ENCODE data around the gene ARMC3.
"Not testable (repeated sequence)": the region's sequence is repeated elsewhere in the genome, so short reads cannot be mapped to it uniquely, and the experiment has no call there.

The ARMC3 gene

DNA sequence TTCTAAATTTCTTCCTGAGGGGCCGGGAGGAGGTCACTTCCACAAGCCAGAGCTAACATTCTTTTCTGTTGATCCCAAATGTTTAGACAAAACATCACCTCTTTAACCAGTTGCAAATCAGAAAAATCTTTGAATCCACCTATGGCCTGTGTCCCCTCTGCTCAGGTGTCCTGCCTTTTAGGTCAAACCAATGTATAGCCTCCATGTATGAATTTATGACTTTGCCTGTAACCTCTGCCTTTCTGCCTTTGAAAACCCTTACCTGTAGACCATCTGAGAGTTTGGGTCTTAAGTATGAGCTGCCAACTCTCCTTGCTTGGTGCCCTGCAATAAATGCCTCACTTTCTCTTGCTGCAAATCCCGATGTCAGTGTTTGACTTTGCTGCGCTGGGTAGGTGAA, 123.4 kb downstream of the ARMC3 start:
- DNase-seq (ENCODE audit: low read depth) = no peak

DNA sequence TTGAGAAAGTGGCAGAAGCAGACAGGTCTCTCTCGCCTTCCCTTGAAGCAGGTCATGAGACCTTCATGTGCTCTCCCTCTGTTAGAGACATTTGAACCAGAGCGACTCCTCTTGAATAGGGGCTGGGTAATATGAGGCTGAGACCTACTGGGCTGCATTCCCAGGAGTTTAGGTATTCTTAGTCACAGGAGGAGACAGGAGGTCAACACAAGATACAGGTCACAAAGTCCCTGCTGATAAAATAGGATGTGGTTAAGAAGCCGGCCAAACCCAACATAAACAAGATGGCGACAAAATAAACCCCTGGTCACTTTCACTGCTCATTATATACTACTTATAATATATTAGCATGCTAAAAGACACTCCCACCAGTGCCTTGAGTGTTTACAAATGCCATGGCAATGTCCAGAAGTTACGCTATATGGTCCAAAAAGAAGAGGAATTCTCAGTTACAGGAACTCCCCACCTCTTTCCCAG, 124.0 kb downstream of the ARMC3 start:
- no peak for DNase-seq (ENCODE audit: low read depth)

DNA sequence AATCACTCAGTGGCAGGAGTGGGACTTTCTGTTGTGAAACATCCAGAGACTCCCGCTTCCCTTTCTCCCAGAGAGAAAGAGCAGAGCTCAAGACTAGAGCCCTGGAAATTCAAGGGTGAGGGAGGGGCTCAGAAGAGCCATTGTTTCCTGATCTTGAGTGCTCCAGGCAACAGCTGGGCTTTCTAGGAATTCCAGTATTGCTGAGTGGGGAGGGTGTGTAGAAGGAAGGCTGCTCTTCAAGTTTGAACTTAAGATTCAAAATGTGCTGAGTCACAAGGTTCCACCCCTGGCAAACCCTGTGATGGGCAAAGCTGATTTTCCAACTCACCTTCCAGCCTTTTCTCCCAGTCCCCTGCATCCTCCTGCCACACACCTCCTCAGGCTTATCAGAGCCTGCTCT, 125.2 kb downstream of the ARMC3 start:
- no peak for DNase-seq (ENCODE audit: low read depth)

DNA sequence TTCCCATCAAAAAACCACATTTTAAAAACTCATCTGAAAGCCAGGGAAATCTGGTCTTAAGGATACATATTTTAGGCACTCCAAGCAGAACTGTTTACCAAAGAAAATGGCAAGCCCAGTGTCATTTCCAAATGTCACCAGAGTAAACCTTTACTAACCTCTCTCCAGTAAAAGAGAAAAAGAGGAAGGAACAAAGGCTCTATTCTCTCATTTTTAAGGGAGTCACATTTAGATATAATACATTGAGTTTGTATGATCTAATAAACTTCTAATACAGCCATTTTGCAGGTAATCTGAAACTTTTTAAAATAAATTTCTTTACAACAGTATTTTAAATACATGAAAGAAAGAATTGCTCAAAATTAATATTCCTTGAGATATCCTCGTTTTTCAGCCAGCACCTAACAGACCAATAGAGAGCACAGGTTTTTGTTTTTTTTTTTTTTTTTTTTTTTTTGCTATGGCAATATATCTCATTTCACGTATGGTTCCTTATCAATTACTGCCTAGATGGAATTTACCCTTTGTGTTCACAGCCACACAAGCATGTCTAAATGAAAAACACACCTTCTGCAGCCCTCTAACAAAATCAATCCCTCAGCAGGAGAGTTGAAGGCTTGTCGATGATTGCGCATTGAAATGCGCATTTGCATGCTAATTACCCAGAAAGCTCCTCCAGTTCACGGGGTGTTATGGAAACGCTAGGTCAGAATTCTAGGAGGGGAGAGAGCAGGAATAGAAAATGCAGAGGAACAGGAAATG, 127.8 kb downstream of the ARMC3 start:
- no peak for DNase-seq (ENCODE audit: low read depth)

DNA sequence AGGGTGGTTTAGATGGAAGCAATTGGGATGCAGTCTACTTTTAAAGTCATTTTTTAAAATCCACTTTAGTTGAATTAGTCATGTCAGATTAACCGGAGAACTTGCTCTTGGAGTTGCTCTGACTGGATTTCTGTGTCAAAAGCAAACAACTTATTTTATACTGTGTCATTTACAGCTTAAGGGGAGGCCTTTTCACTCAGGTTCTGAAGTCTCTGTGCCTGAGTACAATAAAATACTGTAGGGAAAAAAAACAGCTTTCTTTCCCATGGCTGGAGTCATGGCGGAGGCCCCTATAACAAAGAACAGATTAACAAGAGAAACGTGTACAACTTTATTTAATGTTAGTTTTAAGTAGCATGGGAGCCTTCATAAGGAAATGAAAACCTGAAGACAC, 128.3 kb downstream of the ARMC3 start:
- DNase-seq (ENCODE audit: low read depth) = no peak

DNA sequence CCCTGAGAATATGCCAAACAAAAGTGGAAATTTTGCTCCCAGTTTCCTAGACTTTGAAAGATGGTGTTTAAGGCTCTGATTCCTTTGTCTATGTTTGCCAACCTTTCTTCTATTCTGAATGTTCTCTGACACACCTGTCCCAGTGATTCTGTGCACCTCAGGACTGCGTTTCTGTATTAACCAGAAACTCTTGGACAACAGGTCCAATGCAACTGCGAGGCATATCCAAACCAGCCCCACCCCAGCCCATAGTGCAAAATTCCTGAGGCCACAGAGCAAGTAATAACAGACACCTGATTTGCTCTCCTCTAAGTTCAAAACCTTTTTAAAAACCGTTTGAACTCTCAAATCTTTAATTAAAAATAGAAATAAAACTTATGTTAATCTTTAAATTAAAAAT, 130.5 kb downstream of the ARMC3 start:
- no peak for DNase-seq (ENCODE audit: low read depth)

DNA sequence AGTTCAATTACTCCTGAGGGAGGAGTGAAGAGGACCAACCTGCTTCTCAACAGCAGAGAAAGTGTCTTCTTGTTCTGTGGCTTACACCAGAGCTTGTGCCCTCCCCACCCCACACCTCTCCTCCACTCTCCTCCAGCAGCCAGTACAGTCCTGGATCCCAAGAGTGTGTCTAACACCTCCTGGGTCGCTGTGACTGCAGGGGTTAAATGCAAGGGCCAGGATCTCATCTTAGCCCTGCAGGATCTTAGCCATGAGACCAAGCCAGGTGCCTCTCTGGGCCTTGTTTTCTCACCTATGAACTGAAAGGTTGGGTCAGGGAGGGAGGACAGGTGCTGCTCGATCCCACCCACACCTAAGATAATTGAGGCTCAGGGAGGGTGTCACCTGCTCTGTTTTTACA, 133.1 kb downstream of the ARMC3 start:
- DNase-seq (ENCODE audit: low read depth) = no peak

DNA sequence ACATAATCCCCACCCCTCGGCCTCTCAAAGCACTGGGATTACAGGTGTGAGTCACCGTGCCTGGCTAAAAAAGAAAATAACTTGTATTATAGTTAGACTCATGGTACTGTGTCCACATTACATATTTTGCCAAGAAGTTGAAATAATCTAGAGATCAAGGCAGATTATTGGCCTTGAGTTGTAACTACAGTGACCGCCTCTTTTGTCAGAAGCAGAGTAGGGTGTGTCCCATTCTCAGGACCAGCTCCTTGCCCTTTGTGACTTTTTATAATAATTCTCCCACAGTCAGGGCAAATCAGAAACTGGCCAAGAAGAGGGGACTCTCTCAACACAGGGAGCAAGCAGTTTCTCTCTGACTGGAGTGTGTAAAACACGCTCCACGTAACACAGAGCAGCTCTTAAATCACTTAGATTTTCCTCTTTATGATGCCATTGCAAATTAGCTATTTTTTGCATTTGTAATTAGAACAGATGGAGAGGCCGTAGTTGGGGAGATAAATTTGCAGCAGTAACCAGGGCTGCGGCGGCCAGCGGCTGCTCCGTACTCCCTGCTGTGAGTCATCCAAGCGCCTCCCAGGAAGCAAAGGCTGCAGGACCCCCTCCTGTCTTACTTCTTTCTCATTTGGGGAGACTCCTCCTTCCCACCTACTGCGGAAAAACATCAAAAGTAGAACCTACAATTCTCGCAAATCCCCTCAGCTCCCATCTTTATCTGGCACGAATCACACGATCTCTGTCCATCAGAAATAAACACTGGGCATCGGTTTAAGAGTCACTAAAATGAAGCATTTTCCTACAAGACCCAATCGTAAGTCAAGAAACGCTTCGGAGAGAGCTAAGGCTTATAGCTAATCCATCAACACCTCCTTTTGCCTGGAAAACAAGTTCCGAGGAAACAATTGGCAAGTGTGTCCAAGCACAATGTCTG, 135.5 kb downstream of the ARMC3 start:
- no peak for DNase-seq (ENCODE audit: low read depth)

DNA sequence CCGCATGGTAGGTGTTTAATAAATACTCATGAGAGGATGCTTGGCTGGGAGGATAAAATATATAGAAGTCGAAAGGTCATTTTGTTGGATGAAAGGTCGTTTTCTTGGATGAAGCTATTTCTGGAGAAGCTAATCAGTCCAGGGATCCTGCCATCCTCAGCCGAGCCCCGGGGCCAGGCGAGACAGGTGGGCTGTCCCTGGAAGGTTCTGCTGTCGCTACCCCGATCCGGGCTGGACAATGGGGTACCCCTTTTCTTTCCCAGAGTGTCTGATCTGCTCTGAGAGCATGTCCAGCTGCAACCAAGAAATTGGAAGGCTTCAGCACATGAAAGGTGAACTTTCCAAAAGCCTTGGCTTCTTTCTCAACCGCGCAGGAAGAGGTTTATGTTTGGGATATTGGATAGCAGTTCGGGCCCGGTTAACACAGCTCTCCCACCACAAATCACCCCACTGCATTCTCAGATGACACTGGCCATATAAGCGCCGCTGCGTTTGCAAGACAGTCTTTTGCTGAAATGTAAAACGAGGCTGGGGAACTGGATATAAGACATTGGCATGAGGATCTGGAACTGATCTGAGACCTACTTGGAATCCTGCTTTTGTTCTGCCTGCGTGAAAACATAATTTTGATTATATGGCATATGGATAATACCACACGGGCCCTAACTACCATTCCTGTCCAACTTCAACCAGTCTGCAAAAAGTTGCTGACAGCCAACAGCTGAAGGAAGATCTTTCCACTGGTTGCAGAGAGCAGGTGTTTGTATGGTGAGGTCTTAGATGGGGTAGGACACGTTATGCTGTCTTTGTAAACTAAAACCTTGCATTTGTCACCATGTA, 136.3 kb downstream of the ARMC3 start:
- DNase-seq (ENCODE audit: low read depth) = no peak

DNA sequence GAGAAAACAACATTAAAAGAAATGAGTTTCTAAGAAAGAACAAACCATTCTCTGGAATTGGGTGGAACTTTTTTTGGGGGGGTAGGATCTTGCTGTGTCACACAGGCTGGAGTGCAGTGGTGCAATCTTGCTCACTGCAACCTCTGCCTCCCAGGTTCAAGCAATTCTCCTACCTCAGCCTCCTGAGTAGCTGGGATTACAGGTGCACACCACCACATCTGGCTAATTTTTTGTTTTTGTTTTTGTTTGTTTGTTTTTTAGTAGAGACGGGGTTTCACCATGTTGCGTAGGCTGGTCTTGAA, 136.9 kb downstream of the ARMC3 start:
- DNase-seq (ENCODE audit: low read depth) = not testable (repeated sequence)

DNA sequence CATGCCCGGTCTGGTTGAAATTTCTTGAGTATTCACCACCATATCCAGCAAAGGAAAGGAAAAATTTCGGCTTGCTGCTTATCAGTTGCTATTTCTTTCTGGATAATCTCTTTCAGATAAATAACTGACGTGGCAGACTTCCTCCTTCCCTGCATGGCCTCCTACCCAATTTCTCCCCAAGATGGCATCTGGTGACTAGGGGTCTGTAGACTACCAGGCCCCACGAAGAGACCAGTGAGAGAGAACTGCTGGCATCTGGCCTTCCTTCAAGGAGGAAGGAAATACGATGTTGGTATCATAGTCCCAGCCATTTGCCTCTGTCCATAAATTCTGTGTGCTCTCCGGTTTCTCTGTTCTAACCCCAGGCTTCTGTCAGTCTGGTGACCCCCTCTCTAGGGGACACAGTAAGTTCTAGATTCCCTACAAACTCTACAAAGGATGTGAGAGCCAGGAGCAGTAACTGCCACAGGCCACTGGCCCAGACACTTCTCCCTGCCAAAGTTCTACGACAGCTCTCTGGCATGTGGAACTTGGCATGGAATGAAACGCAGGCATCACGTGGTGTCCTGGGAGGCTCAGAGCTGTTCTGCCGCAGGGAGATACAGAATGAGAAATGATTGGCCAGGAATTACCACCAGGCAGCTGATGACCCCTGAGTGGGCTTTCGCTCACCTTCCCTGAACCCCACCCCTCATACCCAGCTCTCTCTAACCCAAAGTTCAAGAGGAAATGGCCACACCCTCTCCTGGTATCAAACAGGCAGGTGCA, 137.5 kb downstream of the ARMC3 start:
- no peak for DNase-seq (ENCODE audit: low read depth)

DNA sequence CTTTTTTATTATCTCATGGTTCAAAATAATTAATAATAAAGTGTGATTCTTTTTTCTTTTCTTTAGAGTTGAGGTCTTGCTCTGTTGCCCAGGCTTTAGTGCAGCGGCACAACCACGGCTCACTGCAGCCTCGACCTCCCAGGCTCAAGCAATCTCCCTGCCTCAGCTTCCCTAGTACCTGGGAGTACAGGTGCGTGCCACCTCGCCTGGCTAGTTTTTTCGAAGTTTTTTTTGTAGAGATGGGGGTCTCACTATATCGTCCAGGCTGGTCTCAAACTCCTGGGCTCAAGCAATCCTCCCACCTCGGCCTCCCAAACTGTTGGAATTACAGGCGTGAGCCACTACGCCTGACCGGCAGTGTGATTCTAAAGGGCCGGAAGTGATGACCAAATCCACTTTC, 139.5 kb downstream of the ARMC3 start:
- no peak for DNase-seq (ENCODE audit: low read depth)

DNA sequence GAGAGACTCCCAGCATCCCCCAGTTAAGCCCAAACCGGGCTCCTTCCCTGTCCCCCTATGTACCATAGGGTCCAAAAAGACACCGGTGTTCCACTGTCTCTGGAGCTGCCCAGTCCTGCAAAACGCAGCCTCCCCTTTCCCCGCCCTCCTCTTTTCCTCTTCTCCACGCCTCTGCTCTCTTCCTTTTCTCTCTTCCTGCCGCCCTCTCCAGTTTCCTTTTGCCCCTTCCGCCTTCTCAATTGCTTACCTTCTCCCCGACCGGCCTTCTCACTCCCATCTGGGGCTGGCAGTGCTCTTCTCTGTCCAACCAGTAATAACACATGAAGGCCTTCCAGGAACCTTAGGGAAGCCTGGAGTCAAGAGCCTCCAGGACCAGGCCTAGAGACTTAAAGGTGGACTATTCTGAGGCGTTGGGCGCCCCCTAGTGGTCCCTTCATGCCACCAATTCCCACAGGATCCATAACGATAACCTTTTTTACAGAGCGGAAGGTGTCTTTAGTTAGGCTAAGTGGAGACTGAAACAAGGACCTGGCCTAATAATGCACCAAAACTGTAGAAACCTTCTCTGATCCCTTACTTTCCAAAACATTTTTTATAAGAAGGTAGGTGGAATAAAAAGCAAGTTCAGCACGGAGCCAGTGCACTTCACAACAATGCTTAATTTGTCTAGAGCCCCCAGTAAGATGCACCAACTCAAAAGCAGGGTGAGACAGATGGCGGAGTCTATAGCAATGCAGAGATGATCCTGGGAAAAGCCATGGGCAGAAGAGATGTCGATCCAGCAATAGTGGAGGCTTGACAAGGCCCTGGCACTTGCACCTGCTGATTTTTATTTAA, 140.3 kb downstream of the ARMC3 start:
- peak; percentile 32 for DNase-seq (ENCODE audit: low read depth)

DNA sequence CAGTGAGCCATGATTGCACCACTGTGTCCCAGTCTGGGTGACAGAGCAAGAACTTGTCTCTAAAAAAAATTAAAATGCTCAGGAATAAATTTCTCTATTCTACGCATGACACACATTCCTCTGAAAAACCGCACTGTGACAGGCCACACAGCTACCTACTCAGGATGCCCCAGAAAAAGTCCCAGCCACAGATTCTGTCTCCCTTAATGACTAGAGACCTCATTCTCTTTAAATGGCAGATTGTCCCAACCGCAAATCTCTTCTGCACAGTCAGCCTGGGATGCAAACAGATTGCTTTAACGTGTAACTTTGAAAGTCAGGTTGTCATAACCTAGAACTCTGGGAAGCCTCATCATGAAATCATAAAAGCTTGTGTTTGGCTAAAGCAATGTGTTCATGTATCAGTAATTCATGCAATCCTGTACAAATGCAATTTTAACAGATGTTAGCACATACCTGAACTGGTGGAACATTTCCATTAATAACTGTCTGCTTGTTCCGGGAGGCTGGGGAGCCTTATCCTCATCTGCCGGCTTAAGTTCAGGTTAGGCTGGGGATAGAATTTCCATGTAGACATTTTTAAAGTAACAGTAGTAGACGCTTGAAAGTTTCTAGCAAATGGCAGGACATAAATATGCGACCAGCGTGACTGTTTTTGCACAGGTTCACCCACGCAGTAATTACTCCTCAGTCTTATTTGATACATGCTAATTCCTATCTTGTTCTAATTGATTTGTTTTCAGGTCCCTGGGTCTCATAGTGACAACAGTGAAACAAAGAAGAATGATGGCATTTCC, 141.4 kb downstream of the ARMC3 start:
- no peak for DNase-seq (ENCODE audit: low read depth)

DNA sequence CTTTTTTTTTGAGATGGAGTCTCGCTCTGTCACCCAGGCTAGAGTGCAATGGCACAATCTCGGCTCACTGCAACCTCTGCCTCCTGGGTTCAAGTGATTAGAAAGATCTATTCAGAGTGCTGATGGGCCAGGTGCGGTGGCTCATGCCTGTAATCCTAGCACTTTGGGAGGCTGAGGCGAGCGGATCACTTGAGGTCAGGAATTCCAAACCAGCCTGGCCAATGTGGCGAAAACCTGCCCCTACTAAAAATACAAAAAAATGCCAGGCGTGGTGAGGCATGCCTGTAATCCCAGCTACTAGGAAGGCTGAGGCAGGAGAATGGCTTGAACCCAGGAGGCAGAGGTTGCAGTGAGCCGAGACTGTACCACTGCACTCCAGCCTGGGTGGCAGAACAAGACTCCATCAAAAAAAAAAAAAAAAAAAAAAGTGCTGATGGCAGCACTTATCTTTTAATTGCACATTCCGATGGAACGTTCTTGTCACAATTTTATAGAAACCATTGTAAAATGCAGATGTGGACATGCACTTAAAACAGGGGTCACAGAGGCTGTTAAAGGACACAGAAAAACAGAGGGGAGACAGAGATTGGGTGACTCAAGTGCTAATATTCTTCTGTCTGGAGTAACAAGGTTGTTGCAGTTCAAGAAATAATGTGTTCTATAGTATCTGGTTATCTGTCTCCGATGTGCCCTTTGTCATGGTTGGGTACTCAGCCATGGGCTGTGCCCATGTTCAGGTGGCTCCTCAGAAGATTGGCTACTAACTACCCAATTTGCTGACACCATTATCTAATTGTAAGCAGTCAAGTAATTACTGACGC, 142.4 kb downstream of the ARMC3 start:
- not testable (repeated sequence) for DNase-seq (ENCODE audit: low read depth)

DNA sequence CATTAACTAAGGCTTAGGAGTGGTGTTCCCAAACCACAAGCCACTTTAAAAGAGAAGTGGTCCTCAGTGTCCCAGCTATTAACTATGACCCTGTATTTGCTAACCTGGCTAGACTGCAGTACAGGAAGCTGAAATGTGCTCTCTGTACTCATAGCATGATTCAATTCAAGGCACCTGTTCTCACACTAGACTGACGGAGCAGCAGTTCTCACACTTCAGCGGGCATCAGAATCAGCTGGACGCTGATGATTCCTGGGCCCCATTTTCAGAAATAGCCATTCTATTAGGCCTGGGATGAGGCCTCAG, 143.0 kb downstream of the ARMC3 start:
- no peak for DNase-seq (ENCODE audit: low read depth)

DNA sequence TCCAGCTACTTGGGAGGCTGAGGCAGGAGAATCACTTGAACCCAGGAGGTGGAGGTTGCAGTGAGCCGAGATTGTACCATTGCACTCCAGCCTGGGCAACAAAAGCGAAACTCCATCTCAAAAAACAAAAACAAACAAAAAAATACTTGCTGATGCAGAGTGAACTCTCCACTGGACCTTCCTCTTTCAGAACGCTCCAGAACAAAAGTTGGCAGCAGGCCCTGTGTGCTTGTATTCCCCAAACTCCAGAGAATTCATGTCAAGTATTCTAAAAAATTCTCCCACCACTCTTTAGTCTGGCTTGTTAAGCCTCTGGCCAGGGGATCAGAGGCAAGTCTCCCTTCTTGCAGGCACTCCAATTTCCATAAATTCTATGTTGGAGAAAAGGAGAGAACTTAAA, 144.7 kb downstream of the ARMC3 start:
- DNase-seq (ENCODE audit: low read depth) = not testable (repeated sequence)

DNA sequence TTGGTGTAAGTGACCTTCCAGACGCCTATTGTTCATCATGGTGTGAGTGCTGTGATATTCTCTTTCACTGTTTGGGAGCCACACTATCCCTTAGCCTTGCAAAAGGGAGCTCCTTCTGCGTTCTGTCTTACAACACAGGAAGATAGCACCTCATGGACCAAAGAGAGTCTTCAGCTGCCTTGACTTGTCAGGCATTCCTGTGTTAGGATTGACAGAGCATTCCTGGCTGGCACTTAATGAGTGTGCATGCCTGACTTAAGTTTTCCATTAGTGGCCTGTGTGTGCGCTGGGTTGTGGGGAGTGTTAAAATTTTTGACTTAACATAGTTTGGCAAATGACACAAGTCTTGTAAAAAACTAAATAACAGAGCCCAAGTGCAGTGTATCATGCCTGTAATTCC, 145.7 kb downstream of the ARMC3 start:
- no peak for DNase-seq (ENCODE audit: low read depth)

DNA sequence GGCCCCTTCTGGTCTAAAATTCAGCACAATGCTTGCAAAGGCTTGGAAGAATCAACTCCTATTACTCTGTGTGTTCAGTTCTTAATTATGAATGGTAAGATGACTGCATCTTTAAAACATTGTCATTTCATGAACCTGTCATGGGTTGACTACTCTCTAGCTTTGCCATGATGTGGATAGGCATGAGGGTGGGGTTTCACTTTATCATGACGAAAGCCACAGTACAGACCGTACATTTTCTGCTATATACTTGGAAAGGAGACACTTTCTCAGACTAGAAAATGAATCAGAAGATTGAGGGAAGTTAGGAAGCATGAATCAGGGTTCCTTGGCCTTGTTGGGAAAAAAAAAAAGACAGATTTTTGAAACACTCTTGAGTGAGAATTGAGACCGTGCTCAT, 147.8 kb downstream of the ARMC3 start:
- no peak for DNase-seq (ENCODE audit: low read depth)

All from activated T-helper 1 cell treated with Interleukin-2 at 50 U/mL for 16 hours (primary cell).